Lower leg skin (tissue), 4 donors: ENCODE data around the gene FMO4. TPM values are rescaled to one million over a fixed set of nuclear protein-coding genes. Genes with fewer than 3 reads are reported as not detected.
"Not testable (repeated sequence)": the region's sequence is repeated elsewhere in the genome, so short reads cannot be mapped to it uniquely, and the experiment has no call there.

ENCODE experiments used
- DNase-seq, 2 donors: peaks; one replicate each; pipeline ENCODE4 v3.0.0-alpha.2; 2019; ENCODE audit warnings: low spot score in 2 of 2
- H3K4me3 ChIP-seq: fragments of 200-600 bp; sonication (generic); 2 replicates; pipeline ENCODE4 v1.5.1; 2017; ENCODE audit warnings: mild to moderate bottlenecking, low read depth; ENCODE audit not compliant: poor library complexity, severe bottlenecking
- POLR2A ChIP-seq, 2 donors: fragments of 450-650 bp; IDR thresholded peaks; one replicate each; pipeline ENCODE4 v1.6.1; 2016 to 2017; ENCODE audit warnings: antibody characterized with exemption in 2 of 2, mild to moderate bottlenecking in 1 of 2, moderate library complexity in 1 of 2
- WGBS, 2 donors: methylation state at CpG; one replicate each; pipeline ENCODE4 v1.1.5; 2018; 5-methylcytosine and 5-hydroxymethylcytosine counted together
- intact Hi-C: fragments of 100-400 bp; cut with DNase I; formaldehyde crosslinking; loops from one replicate; pipeline ENCODE4 v1.15.0; 2023; ENCODE audit warnings: low total_unique reads
- total RNA-seq, 4 donors: library from RNA; depleted of rRNA; stranded (reverse); fragments of >200 nt; gene quantifications; one replicate each; pipeline ENCODE4 v1.1.0, GENCODE V29; 2016
- TF ChIP-seq, protein P1 (sequence below), 3 donors: fragments of 450-650 bp; IDR thresholded peaks; one replicate each; pipeline ENCODE4 v1.5.1; 2016; ENCODE audit warnings: antibody characterized with exemption in 3 of 3, mild to moderate bottlenecking in 3 of 3, moderate library complexity in 2 of 3

Gene FMO4
- total RNA-seq, 4 donors from 2014 or later: 2.3 to 4.7 (median 3.2) TPM

DNA sequence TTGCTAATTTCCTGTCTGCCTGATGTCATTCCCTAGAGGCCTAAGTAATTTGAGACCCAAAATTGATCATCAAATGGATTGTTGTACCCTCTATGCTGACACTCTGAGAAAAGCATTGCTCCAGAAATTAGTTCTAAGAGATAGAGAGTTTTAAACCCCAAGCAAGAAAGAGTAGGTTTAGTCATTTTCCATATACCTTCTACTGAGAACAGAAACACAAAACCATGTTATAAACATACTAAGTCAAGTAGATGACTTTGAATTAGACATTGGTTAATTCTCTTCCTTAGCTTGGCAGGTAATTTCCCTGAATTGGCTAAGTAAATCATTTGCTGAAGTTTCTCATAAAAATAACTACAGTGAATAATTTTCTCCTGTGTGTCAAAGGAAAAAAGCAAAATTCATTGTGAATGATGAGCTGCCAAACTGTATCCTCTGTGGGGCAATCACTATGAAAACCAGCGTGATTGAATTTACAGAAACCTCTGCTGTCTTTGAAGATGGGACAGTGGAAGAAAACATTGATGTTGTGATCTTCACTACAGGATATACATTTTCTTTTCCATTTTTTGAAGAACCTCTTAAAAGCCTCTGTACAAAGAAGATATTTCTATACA is 20.1 kb downstream of the FMO4 start:
- 62 to 74% methylated on average over 1 of the region's 1 CpG for WGBS, 2 donors
- intact Hi-C loops: no loop called here
- H3K4me3 ChIP-seq: no peak overlapping the region
- no peak for DNase-seq
- TF ChIP-seq, protein P1, sequence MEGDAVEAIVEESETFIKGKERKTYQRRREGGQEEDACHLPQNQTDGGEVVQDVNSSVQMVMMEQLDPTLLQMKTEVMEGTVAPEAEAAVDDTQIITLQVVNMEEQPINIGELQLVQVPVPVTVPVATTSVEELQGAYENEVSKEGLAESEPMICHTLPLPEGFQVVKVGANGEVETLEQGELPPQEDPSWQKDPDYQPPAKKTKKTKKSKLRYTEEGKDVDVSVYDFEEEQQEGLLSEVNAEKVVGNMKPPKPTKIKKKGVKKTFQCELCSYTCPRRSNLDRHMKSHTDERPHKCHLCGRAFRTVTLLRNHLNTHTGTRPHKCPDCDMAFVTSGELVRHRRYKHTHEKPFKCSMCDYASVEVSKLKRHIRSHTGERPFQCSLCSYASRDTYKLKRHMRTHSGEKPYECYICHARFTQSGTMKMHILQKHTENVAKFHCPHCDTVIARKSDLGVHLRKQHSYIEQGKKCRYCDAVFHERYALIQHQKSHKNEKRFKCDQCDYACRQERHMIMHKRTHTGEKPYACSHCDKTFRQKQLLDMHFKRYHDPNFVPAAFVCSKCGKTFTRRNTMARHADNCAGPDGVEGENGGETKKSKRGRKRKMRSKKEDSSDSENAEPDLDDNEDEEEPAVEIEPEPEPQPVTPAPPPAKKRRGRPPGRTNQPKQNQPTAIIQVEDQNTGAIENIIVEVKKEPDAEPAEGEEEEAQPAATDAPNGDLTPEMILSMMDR (IDR thresholded peaks at IDR 0.05): no peak
- TF ChIP-seq POLR2A (IDR thresholded peaks at IDR 0.05): no peak

- H3K4me3 ChIP-seq: no peak overlapping the region
- DNase-seq: no peak
- 72 to 94% methylated on average over 1 of the region's 1 CpG for WGBS, 2 donors
- TF ChIP-seq, protein P1 (IDR thresholded peaks at IDR 0.05): no peak
- no peak for TF ChIP-seq POLR2A (IDR thresholded peaks at IDR 0.05)
- intact Hi-C loops: no loop called here
These were observed 22.0 kb downstream of the FMO4 start for GRCh38 chr1:171335964-171336363.

DNA sequence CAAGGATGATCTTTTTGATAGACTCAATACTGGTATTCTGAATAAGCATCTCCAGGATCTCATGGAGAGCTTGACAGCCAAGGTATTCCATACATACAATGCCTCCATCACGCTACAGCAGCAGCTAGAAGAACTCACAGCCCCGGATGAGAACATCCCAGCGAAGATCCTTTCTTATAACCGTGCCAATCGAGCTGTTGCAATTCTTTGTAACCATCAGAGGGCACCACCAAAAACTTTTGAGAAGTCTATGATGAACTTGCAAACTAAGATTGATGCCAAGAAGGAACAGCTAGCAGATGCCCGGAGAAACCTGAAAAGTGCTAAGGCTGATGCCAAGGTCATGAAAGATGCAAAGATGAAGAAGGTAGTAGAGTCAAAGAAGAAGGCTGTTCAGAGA is 25.4 kb downstream of the FMO4 start:
- DNase-seq, intact Hi-C loops, H3K4me3 ChIP-seq: not testable (repeated sequence)
- 85 to 87% methylated on average over 6 of the region's 6 CpGs for WGBS, 2 donors

- 50 to 64% methylated on average over 5 of the region's 5 CpGs for WGBS, 2 donors
- DNase-seq: no peak
- TF ChIP-seq, protein P1 (IDR thresholded peaks at IDR 0.05): no peak
- no peak for TF ChIP-seq POLR2A (IDR thresholded peaks at IDR 0.05)
- intact Hi-C loops: no loop called here
- no peak overlapping the region for H3K4me3 ChIP-seq
These were observed 29.9 kb downstream of the FMO4 start for GRCh38 chr1:171343727-171344472.

DNA sequence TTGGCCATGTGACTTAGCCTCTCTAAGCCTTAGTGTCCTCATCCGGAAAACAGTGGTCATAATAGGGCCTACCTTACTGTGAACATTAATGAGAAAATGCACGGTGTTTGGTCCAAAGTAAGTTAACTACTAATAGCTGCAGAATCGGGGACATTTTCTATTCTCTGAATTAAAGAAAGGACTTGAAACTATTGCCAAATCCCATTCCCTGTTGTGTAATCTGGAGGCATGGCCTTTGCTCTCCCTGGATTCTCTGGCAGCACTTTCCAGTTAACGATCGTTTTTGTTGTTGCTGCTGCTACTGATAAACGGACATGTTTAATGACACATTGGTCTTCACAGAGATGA is 30.5 kb downstream of the FMO4 start:
- WGBS, 2 donors: 30 to 32% methylated on average over 6 of the region's 6 CpGs
- TF ChIP-seq, protein P1 (IDR thresholded peaks at IDR 0.05): no peak
- no peak for TF ChIP-seq POLR2A (IDR thresholded peaks at IDR 0.05)
- no peak overlapping the region for H3K4me3 ChIP-seq
- DNase-seq: no peak
- intact Hi-C loops: no loop called here

- intact Hi-C loops: no loop called here
- TF ChIP-seq, protein P1 (IDR thresholded peaks at IDR 0.05): no peak
- no peak for TF ChIP-seq POLR2A (IDR thresholded peaks at IDR 0.05)
- H3K4me3 ChIP-seq: no peak overlapping the region
- DNase-seq: no peak
These were observed 31.6 kb downstream of the FMO4 start for GRCh38 chr1:171345536-171345935.
